8988T (cell line): ENCODE measurements around the gene MYOM3.

Experiments used
- DNase-seq: peaks from one replicate; pipeline ENCODE4 v3.0.0; 2011

MYOM3 gene

GRCh38 chr1:24095140-24095859 lies 16.6 kb downstream of the MYOM3 start:
- no peak for DNase-seq

GRCh38 chr1:24094554-24094953 lies 17.4 kb downstream of the MYOM3 start:
- DNase-seq, result no peak

GRCh38 chr1:24093732-24094131 lies 18.2 kb downstream of the MYOM3 start:
- no peak for DNase-seq

GRCh38 chr1:24092979-24093378 lies 19.0 kb downstream of the MYOM3 start:
- no peak for DNase-seq

- DNase-seq, result no peak
Observed at GRCh38 chr1:24091971-24092482, 19.9 kb downstream of the MYOM3 start.

GRCh38 chr1:24090736-24091135 lies 21.2 kb downstream of the MYOM3 start:
- no peak for DNase-seq

- no peak for DNase-seq
Observed at GRCh38 chr1:24089743-24090555, 22.0 kb downstream of the MYOM3 start.

GRCh38 chr1:24089027-24089742 lies 22.8 kb downstream of the MYOM3 start:
- DNase-seq, result no peak

GRCh38 chr1:24086466-24086865 lies 25.5 kb downstream of the MYOM3 start:
- no peak for DNase-seq

GRCh38 chr1:24085546-24085945 lies 26.4 kb downstream of the MYOM3 start:
- no peak for DNase-seq

GRCh38 chr1:24085007-24085406 lies 26.9 kb downstream of the MYOM3 start:
- no peak for DNase-seq

GRCh38 chr1:24084050-24084449 lies 27.9 kb downstream of the MYOM3 start:
- no peak for DNase-seq

- no peak for DNase-seq
Observed at GRCh38 chr1:24082372-24082771, 29.6 kb downstream of the MYOM3 start.

- no peak for DNase-seq
Observed at GRCh38 chr1:24081190-24081589, 30.7 kb downstream of the MYOM3 start.

- DNase-seq, result no peak
Observed at GRCh38 chr1:24080131-24080530, 31.8 kb downstream of the MYOM3 start.

GRCh38 chr1:24077278-24077978 lies 34.5 kb downstream of the MYOM3 start:
- DNase-seq, result no peak

GRCh38 chr1:24075946-24076345 lies 36.0 kb downstream of the MYOM3 start:
- no peak for DNase-seq

GRCh38 chr1:24075590-24075854 lies 36.4 kb downstream of the MYOM3 start:
- no peak for DNase-seq

- DNase-seq, result no peak
Observed at GRCh38 chr1:24074817-24075589, 36.9 kb downstream of the MYOM3 start.

GRCh38 chr1:24074196-24074595 lies 37.7 kb downstream of the MYOM3 start:
- no peak for DNase-seq

GRCh38 chr1:24071941-24072340 lies 40.0 kb downstream of the MYOM3 start:
- no peak for DNase-seq

GRCh38 chr1:24070821-24071393 lies 41.0 kb downstream of the MYOM3 start:
- peak; percentile 85 for DNase-seq
